Measurements from ENCODE around the gene MAGEA9B.
"Not testable (repeated sequence)": the region's sequence is repeated elsewhere in the genome, so short reads cannot be mapped to it uniquely, and the experiment has no call there.

The MAGEA9B gene

DNA sequence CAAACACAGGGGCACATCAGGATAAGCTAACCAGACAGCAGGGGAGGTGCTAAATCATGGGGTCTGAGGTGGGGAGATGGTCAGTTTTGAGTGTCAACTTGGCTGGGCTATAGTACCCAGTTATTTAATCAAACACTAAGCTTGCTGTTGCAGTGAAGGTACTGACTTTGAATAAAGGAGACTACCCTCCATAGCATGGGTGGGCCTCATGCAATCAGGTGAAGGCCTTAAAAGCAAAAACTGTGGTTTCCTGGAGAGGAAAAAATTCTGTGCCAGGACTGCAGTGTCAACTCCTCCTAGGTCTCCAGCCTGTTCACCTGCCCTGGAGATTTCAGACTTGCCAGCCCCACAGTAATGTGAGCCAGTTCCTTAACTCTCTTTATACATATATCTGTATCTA, 20.4 kb upstream of the MAGEA9B start:
- Mint-ChIP-seq H3K27me3 (ENCODE audit: low read depth) (no peaks in the 10 kb centered on the region), H3K27ac (no peak overlapping the region), H3K4me1 (no peaks in the 10 kb centered on the region), H3K4me3 (no peak overlapping the region), H3K9me3 (peaks cover 6% of the 10 kb centered on the region), H3K36me3 (ENCODE audit: low read depth) (peaks cover 22% of the 10 kb centered on the region)
- TF ChIP-seq, protein P1, sequence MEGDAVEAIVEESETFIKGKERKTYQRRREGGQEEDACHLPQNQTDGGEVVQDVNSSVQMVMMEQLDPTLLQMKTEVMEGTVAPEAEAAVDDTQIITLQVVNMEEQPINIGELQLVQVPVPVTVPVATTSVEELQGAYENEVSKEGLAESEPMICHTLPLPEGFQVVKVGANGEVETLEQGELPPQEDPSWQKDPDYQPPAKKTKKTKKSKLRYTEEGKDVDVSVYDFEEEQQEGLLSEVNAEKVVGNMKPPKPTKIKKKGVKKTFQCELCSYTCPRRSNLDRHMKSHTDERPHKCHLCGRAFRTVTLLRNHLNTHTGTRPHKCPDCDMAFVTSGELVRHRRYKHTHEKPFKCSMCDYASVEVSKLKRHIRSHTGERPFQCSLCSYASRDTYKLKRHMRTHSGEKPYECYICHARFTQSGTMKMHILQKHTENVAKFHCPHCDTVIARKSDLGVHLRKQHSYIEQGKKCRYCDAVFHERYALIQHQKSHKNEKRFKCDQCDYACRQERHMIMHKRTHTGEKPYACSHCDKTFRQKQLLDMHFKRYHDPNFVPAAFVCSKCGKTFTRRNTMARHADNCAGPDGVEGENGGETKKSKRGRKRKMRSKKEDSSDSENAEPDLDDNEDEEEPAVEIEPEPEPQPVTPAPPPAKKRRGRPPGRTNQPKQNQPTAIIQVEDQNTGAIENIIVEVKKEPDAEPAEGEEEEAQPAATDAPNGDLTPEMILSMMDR (IDR thresholded peaks at IDR 0.05; ENCODE audit: unreplicated experiment in 3 of 3) = no peak

DNA sequence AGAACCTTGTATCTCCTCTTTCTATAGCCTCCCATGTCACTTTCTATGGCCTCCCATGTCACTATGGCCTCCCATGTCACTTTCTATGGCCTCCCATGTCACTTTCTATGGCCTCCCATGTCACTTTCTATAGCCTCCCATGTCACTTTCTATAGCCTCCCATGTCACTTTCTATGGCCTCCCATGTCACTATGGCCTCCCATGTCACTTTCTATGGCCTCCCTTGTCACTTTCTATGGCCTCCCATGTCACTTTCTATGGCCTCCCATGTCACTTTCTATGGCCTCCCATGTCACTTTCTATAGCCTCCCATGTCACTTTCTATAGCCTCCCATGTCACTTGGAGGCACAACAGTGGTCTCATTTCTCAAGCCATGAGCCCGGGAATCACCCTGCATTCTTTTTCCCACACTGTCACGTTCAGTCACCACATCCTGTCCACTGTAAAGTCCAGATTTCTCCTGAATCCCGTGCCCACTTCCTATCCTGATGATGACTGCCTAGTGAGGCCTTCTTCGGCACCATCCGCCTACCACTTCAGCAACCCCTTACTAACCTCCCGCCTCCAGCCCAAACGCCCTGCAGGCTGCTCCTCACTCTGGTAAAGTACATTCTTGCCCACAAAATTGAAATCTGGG, 18.1 kb upstream of the MAGEA9B start:
- not testable (repeated sequence) for H3K27ac Mint-ChIP-seq; H3K27me3 Mint-ChIP-seq (ENCODE audit: low read depth); H3K4me1 Mint-ChIP-seq; H3K9me3 Mint-ChIP-seq; H3K4me3 Mint-ChIP-seq
- H3K36me3 Mint-ChIP-seq (ENCODE audit: low read depth) = peaks cover 22% of the 10 kb centered on the region

- not testable (repeated sequence) for H3K27me3 Mint-ChIP-seq (ENCODE audit: low read depth); H3K9me3 Mint-ChIP-seq; H3K4me3 Mint-ChIP-seq; H3K4me1 Mint-ChIP-seq; H3K36me3 Mint-ChIP-seq (ENCODE audit: low read depth); H3K27ac Mint-ChIP-seq
These were observed 11.3 kb upstream of the MAGEA9B start for GRCh38 chrX:149598603-149599002.

- not testable (repeated sequence) for H3K27ac Mint-ChIP-seq; H3K9me3 Mint-ChIP-seq; H3K4me1 Mint-ChIP-seq; H3K36me3 Mint-ChIP-seq (ENCODE audit: low read depth); H3K4me3 Mint-ChIP-seq; H3K27me3 Mint-ChIP-seq (ENCODE audit: low read depth)
These were observed 8.7 kb upstream of the MAGEA9B start for GRCh38 chrX:149595943-149596342.

DNA sequence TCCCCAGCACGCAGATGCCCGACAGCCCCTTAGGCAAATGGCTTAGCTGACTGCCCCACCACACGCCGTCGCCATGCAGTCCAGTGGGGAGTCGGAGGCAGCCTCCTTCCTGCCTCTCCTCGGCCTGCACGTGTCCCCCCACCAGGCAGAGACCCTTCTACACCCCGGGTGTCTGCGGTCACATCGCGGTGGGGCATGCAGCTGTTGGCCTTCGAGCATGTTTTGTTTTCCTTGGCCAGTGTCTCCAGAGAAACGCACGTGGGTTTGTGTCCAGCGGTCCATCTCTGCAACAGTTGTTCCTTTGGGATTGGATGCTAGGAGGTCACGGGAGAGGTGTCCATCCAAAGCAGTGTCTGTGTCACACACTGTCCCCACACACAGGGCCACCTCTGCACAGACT, 8.0 kb upstream of the MAGEA9B start, which contains the start of gene HSFX2:
Gene HSFX2 (minus strand): TSS at position 101 of the 400 bp plus-strand sequence. CDS start 614 bp downstream, outside the sequence.
- not testable (repeated sequence) for H3K9me3 Mint-ChIP-seq; H3K27me3 Mint-ChIP-seq (ENCODE audit: low read depth); H3K27ac Mint-ChIP-seq; H3K4me1 Mint-ChIP-seq; H3K36me3 Mint-ChIP-seq (ENCODE audit: low read depth); H3K4me3 Mint-ChIP-seq

DNA sequence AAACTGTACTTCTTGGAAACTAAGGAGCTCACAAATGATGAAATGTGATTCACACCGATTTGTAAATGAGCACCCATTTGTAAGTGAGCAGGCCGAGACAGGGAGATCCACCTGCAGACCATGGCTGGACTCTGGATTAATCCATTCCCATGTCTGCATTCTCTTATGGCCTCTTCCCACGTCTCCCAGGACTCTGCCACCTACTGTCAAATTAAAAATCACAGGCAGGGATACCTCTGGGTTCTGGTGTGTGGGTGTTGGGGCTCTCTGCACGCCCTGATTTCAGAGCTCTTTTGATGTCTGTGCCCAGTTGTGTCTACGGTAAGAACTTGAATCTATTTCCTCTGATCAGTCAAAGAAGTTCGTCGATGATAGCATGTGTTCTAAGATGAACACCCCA, 3.7 kb upstream of the MAGEA9B start:
- H3K36me3 Mint-ChIP-seq (ENCODE audit: low read depth); H3K27me3 Mint-ChIP-seq (ENCODE audit: low read depth); H3K4me3 Mint-ChIP-seq; H3K27ac Mint-ChIP-seq; H3K9me3 Mint-ChIP-seq; H3K4me1 Mint-ChIP-seq: not testable (repeated sequence)

GRCh38 chrX:149585631-149586030, 1.6 kb downstream of the MAGEA9B start:
- not testable (repeated sequence) for H3K4me1 Mint-ChIP-seq; H3K36me3 Mint-ChIP-seq (ENCODE audit: low read depth); H3K27ac Mint-ChIP-seq; H3K27me3 Mint-ChIP-seq (ENCODE audit: low read depth); H3K9me3 Mint-ChIP-seq; H3K4me3 Mint-ChIP-seq

DNA sequence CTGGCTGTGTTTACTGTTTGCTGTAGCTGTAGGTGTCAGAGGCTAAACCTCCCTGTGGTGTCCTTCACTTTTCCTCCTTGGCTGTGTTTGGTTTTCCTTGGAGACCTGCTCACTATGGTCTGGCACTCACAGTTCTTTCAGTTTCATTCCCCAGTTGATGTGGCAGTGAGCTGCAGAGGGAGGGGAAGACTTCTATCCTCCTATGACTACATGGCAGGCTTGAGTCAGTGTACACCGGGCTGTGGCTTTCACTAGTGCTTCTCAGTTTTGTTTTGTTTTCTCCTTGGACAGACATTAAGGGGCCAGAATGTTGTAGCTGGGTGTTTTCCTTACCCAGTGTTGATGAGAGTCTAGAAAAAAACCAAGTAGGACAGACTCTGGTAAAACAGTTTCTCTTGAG, 13.8 kb downstream of the MAGEA9B start:
- H3K9me3 Mint-ChIP-seq; H3K36me3 Mint-ChIP-seq (ENCODE audit: low read depth); H3K27me3 Mint-ChIP-seq (ENCODE audit: low read depth); H3K4me3 Mint-ChIP-seq; H3K4me1 Mint-ChIP-seq; H3K27ac Mint-ChIP-seq: not testable (repeated sequence)

DNA sequence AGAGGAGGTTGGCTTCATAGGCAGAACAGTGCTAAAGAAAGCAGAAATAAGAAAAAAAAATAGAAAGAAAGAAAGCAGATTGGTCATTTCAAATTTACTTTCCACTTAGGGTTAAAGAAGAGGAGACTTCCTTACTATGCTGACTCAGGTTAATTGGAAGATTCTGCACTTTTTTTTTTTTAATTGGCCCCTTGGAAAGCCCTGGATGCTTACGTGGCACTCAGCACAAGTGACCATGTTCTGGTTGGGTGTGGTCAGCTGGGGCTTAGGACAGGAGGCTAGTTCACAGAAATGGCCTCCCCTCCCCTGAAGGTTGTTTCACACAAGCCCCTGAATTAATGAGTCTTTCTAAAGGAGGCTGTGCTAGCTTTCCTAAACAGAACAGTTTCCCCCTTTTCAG, 14.5 kb downstream of the MAGEA9B start:
- H3K27me3 Mint-ChIP-seq (ENCODE audit: low read depth) = no peaks in the 10 kb centered on the region

More for the DNA sequence above, 14.5 kb downstream of the MAGEA9B start:
- Mint-ChIP-seq H3K9me3 (peaks cover 6% of the 10 kb centered on the region), H3K36me3 (ENCODE audit: low read depth) (no peaks in the 10 kb centered on the region), H3K4me3 (no peak overlapping the region), H3K4me1 (no peaks in the 10 kb centered on the region), H3K27ac (no peak overlapping the region)
- TF ChIP-seq, protein P1 (IDR thresholded peaks at IDR 0.05; ENCODE audit: unreplicated experiment in 3 of 3) = no peak

Data from nephron (organoid).